Activated CD8-positive, alpha-beta memory T cell treated with anti-CD3 and anti-CD28 coated beads, Interleukin-2, amount 50 U/mL, for 48 hours (primary cell): ENCODE data around the gene HYAL2.

Experiments used
- DNase-seq: peaks from one replicate; pipeline ENCODE4 v3.0.0-alpha.2; 2020

The HYAL2 gene

DNA sequence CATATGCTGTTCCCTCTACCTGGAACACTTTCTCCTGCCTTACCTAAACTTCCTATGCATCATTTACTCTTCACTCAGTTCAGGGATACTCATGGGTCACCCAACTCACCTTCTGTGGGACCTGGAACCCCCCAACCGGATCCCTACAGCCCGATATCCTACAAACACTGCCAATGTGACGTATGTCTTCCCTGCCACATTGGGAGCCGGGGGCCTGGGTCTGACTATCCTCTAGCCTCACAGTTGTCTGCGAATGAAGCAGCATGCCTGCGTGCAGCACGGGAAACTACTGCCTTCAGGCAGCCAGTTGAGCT is 27.6 kb upstream of the HYAL2 start:
- no peak for DNase-seq

DNA sequence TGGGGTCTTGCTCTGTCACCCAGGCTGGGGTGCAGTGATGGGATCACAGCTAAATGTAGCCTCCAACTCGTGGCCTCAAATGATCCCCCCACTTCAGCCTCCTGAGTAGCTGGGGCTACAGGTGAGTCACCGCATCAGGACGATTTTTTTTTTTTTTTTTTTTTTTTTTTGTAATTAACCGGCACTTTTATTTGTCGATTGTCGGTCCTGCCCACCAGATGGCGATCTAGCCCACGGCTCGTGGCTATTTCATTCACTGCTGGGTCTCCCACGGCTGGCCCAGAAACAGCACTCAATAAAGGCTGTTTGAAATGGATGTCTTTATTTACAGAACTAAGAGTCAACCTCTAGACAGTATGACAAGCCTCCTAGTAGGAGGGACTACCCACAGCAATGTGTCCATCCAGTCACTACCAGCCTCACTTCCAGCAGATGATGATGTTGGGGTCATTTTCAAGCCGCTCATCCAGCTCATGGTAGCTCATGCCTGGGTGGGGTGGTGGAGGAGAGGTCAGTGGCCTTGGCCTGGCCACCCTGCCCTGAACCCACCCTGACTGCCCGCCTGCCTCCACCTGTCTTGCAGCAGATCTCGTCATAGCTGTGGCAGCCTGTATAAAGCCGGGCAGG is 24.8 kb upstream of the HYAL2 start:
- DNase-seq, result peak; percentile 79

DNA sequence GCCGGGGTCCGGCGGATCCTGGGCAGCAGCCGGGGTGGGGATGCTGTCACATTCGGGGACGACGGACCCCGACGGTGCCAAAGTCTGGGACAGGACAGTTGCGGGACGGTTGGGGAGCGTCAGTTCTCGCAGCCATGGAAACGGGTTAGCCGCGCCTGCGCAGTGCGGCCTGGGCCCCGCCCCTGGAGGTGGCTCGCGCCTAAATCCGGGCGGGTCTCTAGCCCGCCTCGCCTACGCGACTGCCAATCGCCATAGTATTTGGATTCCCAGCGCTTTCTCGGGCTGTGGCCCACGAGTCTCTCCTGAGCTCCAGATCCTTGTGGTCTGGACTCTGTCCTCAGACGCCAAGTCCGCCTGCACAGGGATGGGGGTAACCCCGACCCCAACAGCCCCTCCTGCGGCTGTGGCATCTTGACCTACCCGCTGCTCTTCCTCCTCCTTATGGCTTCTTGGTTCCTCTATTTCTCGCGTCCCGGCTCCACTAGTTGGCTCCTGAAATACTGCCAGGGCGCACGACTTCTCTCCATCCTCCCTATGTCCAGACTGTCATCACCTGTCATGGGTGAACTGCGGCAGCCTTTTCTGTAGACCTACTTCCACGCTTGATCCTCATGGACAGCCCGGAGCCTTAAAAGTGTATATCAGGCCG is 23.2 kb upstream of the HYAL2 start, which contains the start of gene ZMYND10:
TSS of gene ZMYND10 (minus strand) at position 147 of the 649 bp plus-strand sequence. CDS start 153 bp downstream, outside the sequence.
- DNase-seq, result peak; percentile 90

DNA sequence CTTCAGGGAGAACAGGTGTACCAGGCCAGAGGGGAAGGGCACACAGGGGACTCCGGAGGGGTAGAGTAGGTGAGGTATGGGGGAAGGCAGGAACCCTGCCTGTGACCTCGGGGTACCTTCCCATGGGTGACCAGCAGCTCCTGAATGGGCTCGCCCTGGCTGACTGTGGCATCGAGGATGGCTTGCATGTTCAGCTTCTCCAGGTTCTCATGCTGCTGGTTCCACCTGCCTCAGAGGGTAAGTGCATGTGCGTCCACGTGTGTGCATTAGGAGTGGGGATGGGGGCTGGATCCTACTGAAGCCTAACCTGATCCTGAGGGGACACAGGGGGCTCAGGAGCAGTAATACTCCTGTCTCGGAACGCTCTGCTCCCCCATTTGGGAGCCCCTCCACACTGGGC is 22.5 kb upstream of the HYAL2 start:
- DNase-seq, result no peak

DNA sequence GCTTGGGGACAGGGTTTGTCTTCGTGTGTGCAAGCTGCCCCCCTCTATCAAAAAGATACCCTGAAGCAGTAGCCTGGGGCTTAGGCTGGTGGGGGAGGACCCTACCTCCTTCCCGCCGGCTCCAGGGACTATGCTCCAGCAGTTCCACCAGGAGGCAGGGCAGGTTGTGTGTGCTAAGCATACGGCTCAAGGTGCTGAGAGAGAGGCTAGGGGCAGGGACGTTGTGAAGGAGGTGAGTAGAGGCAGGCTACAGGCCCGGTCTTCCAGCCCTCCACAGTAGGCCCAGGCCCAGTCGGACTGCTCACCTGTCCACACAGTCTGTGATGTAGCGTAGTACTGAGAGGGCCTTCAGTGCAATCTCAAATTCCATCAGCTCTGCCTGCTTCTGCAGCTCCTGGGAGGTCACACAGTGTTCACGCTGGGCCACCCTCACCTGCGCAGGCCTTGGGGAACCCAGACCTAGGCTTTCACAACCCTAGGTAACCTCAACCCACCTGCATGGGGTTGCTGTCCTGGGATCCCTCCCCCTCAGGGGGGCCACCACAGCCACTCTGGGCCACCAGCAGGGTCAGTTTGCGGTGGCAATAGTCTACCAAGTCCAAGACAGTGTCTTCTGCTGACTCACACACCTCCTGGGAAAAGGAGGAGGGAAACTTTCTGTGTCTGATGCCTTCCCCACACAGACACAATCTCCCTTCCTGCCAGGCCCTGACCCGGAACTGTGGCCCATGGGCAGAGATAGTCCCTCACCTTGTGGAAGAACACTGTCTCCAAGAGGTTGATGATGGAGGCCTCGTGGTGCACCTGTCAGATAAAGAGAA is 20.5 kb upstream of the HYAL2 start:
- no peak for DNase-seq

DNA sequence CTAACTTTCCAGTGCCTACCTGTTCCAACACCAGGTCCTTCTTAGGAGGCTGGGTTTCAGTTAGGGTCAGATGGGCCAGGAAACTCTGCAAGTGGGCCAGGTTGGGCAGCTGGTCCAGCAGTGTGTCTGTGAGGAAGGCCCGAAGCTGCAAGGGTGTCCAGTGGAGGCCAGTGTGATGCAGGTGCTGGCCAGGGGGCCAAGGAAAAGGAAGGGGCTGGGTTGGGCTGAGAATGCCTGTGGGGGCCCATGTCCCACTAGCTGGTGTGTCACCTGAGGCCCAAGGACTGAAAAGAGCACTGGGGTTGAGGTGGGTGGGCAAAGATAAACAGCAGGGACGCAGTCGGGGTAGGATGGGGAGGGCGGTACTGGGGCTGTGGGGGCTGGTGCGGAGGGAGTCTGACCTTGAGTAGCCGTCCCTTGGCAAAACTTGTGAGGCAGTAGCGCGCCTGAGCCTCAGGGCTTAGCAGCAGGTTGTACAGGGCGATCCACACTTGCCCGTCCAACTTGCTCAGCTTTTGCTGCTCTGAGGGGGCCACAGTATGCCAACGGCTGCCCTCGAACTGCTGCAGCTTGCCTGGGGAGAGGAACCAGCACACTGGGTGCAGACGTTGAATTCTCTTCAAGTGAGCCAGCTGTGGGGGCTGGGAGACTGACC is 19.6 kb upstream of the HYAL2 start:
- no peak for DNase-seq

DNA sequence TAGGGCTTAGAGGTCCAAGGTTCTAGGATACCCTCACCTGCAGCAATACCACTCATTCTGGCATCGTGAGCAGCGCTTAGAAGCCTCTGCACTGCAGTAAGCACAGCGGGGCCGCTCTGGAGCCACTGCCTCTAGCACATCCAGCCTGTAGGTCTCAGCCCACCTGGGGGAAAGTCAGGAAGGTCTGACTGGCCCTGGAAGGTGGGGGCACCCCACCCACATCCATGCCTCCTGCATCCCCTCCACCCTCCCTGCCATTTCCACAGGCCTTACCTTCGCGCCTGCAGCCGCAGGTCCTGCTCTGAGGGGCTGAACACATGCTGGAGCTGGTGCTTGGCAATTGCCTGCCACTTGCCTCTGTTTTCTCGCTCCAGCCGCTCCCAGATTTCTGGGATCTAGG is 19.0 kb upstream of the HYAL2 start:
- no peak for DNase-seq

DNA sequence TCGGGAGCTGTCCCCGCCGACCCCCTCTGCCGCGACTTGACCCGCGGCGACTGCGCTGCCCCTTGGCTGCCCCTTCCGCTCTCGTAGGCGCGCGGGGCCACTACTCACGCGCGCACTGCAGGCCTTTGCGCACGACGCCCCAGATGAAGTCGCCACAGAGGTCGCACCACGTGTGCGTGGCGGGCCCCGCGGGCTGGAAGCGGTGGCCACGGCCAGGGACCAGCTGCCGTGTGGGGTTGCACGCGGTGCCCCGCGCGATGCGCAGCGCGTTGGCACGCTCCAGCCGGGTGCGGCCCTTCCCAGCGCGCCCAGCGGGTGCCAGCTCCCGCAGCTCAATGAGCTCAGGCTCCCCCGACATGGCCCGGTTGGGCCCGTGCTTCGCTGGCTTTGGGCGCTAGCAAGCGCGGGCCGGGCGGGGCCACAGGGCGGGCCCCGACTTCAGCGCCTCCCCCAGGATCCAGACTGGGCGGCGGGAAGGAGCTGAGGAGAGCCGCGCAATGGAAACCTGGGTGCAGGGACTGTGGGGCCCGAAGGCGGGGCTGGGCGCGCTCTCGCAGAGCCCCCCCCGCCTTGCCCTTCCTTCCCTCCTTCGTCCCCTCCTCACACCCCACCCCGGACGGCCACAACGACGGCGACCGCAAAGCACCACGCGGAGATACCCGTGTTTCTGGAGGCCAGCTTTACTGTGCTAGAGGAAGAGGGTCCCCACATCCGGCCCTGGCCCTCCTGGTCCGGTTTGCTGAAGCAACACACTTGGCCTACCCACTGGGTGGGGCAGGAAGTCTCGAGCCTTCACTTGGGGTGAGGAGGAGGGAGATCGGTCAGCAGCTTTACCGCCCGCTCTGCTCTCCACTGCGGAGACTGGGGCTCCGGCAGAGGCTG is 18.1 kb upstream of the HYAL2 start, which contains the start of gene RASSF1:
TSS of gene RASSF1 (minus strand) at position 389 of the 882 bp plus-strand sequence. CDS start at position 358, 31 bp downstream.
- peak; percentile 85 for DNase-seq

DNA sequence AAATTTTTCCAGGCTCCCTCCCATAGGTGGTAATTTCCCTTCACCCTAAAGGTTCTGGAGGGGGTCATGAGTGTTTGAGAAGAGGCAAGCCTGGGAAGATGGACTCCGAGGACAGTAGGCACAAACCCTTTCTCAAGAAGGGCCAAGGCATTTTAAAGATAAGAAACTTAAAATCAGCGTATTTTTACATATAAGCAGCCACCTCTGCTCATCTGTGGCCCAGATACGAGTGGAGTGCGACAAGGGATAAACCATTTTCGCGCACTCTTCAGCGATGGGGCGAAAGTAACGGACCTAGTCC is 17.6 kb upstream of the HYAL2 start:
- DNase-seq, result no peak

DNA sequence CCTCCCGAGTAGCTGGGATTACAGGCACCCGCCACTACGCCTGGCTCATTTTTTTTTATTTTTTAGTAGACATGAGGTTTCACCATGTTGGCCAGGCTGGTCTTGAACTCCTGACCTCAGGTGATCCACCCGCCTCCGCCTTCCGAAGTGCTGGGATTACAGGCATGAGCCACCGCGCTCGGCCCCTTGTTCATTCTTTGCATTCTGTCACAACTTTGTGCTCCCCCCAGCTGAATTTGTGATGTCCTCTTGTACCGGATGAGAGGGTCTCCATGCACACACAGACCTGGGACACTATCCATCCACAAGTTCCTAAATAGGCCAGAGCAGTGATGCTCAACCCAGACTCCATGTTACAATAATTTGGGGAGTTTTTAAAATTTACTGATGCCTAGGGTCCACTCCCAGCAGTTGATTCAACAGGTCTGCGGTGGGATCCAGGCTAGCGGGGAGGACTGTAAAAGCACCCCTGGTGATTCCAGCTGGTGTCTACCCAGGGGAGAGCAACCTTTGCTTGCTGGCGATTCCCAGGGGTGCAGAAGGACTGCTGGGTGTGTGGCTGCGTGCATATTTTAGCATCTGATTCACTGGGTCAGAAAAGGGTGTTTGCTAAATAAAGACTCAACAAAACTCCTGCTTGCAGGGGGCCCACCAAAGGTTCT is 17.1 kb upstream of the HYAL2 start:
- DNase-seq, result no peak

DNA sequence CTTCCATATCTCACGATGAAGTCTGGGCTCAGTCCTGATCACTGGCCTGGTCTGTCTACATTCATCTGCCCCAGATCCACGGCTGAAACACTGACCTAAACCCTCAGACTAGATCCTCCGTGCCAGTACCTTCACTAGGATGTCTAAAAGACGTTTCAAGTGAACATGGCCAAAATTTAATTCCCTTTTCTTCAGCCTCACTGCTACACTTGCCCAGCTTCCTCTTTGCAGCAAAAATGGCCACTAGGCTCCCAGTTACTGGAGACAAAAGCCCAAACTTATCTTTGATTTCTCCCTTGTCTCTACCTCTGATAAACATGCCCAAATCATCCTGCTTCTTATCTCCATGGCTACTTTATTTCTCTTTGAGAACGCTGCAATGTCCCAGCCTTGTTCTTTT is 16.4 kb upstream of the HYAL2 start:
- no peak for DNase-seq

DNA sequence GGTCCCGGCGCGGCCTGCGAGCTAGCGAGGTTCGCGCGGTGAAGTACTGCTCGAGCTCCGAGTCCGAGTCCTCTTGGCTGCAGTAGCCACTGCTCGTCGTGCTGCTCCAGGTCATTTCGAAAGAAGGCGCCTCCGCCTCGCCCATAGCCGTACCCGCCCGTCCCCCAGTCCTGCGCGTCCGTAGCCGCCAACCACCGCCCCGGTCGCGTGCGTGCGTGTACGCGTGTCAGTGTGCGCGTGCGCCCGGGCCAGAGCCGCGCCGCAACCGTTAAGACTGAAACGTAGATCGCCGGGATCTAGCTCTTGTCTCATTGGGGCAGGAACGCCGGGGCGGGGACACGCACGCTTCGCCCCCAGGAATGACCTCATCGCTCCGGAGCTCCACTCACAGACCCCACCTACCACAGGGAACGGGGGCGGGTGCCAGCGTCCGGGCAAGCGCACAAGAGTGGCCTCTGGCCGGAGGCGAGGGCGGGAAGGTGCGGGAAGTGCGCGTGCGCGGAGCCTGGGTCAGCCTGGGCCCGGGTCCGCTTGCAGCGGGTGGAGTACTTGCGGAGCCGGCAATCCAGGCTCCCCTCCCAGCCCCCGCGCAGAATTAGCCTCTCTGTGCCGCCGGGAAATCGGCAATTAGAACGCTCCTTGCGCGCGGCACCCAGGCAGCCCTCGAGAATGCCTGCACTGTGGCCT is 14.8 kb upstream of the HYAL2 start:
- peak; percentile 96 for DNase-seq

DNA sequence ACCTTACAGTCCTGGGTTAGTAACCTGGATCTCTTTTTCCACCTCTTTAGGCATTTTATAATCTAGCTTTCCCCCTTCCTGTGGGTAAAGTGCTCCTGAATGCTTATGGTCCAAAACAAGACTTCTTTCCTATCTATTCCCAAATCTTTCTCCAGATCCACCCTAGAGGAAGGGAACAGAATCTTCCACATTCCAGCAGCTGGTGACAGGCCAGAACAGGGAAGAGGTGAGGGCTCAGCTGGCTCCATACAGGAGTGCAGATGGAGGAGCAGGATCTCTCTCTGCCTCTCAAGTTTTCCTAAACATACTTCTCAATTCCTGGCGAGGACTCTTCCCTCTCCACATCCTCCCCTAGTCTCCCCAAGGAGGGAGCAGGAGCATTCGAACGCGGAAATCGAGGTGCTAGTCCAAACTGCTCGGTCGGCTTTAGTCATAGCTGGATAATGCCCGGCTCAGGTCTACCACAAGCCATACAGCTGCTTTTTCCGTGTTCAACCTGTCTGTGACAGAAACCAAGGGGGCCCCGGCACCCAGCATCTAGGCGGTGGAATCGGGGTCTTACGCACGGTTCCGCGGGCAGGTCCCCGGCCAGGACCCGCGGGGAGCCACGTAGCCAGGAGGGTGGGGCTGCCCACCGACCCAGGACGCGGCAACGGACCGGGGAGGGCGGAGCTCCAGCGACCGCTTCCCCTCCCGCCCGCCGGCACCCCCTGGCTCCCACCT is 14.1 kb upstream of the HYAL2 start:
- DNase-seq, result no peak

DNA sequence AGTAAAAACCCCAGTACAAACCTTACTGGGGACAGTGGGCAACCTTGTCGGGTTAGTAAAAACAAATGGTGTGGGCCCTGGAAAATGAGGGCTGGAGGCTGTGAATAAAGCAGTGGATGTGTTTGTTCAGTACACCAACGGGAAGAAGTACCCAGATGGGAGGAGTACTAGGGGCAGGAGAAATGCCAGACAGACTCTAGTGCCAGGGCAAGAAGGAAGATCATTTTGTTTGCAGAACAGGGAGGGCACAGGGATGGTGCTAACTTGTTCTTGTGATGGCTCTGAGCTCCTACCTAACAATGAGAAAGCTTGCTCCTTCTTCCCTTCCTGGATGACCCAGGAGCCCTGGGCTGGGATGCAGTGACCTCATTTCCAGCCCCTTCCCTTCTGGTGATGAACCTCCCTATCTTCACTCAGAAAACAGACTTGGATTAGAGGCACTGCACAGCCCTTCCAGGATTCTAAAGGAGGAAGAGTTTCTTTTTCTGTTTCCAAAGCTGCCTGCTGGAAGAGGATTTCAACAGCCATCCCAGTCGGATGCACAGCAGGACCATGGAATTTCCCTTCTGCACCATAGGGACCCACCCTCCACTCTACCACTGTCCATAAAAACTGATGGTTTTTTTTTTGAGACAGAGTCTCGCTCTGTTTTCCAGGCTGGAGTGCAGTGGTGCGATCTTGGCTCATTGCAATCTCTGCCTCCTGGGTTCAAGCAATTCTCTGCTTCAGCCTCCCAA is 12.0 kb upstream of the HYAL2 start:
- DNase-seq, result no peak

DNA sequence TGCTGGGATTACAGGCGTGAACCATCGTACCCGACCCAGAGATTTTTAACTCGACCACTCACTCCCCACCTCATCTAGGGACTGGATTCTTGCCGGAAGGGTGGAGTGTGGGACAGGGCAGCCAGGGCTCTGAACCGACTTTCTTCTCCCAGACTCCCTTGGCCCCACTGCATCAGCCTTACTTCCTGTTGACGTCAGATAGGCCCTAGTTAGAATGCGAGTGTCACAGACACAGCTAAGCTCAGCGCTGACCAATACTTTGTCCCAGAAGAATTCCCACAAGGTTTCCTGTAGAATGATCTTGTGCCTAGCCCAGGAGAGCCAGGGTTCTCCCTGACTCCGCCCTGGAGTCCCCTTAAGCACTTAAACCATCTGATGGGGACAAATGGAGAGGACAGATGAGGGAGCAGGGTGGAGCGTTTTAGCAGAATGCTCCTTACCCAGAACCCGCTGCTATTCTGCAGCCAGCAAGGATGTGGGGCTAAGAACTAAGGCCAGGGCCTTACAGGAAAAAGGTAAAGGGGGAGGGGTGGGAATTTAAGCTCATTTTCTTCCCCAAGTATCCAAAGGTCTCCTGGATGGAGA is 11.3 kb upstream of the HYAL2 start:
- DNase-seq, result no peak

DNA sequence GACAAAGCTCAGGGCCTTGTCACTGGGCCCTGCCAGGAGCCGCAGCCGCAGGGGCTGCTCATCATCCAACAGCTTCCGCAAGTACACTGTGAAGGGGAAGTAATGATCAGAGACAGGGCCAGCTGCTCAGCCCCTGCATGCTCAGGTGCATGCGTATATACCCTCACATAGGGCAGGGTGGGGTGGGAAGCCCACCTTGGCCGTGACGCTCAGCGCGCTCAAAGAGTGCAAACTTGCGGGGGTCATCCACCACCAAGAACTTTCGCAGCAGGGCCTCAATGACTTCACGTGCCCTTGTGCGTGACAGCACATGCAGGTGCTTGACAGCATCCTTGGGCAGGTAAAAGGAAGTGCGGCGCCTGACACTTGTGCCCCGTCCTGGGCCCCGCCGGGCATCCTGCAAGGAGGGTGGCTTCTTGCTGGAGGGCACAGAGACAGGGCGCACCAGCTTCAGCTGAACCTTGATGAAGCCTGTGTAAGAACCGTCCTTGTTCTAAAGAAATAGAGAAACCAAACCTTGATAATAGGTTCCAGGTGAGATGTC is 8.9 kb upstream of the HYAL2 start:
- DNase-seq, result no peak

DNA sequence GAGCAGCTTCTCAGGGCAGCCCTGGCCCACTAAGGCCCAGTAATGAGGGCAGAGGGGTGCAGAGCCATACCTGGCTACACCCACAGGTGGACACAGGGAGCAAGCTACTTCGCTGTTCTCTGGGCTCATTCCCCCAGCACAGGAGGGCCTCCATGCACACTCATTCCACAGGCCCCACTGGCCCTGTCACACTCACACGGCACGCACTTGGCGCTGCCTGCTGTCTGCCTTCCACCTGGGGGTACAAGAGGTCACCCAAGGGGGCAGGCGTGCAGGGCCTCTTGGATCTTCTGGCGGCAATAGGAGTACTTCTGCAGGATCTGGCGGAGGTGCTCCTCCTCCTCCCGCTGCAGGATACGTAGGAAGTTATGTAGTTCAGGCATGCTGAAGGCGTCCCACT is 7.8 kb upstream of the HYAL2 start:
- DNase-seq, result no peak

DNA sequence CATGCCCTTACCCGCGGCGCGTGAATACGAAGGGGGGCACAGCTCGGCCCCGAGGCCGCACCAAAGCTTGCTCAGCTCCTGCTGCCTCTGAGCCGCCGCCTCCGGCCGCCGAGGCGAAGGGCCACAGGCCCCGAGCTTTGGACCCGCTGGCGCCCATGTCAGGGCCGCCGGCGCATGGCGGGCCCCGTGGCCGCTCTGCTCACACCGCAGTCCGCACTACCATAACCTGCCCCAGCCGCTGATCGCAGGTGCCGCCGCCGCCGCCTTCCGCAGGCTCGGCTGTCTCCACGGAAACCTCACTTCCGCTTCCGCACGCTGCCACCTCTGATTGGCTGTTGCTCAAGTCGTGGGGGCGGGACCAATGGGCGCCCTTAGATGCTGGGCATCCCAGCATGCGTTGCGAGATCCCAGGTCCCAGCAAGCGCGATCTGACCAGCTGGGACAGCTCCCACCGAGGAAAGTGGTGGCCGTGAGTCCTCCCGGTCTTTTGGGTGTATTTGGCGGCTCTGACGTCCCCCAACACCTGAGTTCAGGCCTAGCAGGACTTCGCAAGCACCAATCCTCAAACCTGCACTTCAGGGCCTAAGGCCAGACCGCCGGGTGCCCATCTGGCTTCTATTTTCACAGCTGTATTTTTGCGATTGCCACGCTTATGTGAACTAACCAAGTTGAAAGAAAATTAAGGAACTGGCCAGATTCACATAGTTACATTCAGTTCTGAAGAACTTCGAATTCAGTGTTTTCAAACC is 5.6 kb upstream of the HYAL2 start, which contains the start of gene TUSC2:
TSS of gene TUSC2 (minus strand) at position 281 of the 749 bp plus-strand sequence. CDS start at position 157, 124 bp downstream.
- DNase-seq, result peak; percentile 96
